Ishikawa (cell line): Measurements from ENCODE around the gene IL26.

Experiments used
- FOXM1 ChIP-seq: IDR thresholded peaks from 2 replicates; pipeline ENCODE4 v1.6.1; 2012; ENCODE audit warnings: low read depth, borderline replicate concordance
- NFIC ChIP-seq: IDR thresholded peaks from 2 replicates; pipeline ENCODE4 v1.6.1; 2012
- RAD21 ChIP-seq: IDR thresholded peaks from 2 replicates; pipeline ENCODE4 v1.6.1; 2012; ENCODE audit warnings: low read depth
- TF ChIP-seq, protein P1 (sequence below): IDR thresholded peaks from 2 replicates; pipeline ENCODE4 v1.6.1; 2012

DNA sequence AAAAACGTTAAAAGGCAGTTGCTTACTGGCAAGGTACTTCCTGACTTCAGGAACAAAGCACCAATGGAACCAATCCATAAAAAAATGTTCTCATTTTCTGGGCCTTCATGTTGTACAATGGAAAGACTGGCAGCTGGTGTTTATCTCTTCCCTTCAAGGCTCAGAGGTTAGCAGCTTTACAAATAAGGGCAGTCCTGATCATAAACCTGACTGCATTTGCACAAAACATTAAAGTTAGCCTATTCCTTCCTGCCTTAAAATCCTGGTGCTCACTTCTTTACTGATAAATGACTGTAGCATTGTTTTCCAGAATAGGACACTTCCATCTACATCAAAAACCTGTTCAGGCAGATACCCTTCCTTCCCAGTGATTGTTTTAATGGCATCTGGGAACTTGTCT is 19.2 kb downstream of the IL26 start:
- TF ChIP-seq NFIC (no peak), RAD21 (no peak), FOXM1 (no peak)
- TF ChIP-seq, protein P1, sequence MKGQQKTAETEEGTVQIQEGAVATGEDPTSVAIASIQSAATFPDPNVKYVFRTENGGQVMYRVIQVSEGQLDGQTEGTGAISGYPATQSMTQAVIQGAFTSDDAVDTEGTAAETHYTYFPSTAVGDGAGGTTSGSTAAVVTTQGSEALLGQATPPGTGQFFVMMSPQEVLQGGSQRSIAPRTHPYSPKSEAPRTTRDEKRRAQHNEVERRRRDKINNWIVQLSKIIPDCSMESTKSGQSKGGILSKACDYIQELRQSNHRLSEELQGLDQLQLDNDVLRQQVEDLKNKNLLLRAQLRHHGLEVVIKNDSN, result no peak
